ENCODE measurements around the gene COBL.

The COBL gene, protein sequence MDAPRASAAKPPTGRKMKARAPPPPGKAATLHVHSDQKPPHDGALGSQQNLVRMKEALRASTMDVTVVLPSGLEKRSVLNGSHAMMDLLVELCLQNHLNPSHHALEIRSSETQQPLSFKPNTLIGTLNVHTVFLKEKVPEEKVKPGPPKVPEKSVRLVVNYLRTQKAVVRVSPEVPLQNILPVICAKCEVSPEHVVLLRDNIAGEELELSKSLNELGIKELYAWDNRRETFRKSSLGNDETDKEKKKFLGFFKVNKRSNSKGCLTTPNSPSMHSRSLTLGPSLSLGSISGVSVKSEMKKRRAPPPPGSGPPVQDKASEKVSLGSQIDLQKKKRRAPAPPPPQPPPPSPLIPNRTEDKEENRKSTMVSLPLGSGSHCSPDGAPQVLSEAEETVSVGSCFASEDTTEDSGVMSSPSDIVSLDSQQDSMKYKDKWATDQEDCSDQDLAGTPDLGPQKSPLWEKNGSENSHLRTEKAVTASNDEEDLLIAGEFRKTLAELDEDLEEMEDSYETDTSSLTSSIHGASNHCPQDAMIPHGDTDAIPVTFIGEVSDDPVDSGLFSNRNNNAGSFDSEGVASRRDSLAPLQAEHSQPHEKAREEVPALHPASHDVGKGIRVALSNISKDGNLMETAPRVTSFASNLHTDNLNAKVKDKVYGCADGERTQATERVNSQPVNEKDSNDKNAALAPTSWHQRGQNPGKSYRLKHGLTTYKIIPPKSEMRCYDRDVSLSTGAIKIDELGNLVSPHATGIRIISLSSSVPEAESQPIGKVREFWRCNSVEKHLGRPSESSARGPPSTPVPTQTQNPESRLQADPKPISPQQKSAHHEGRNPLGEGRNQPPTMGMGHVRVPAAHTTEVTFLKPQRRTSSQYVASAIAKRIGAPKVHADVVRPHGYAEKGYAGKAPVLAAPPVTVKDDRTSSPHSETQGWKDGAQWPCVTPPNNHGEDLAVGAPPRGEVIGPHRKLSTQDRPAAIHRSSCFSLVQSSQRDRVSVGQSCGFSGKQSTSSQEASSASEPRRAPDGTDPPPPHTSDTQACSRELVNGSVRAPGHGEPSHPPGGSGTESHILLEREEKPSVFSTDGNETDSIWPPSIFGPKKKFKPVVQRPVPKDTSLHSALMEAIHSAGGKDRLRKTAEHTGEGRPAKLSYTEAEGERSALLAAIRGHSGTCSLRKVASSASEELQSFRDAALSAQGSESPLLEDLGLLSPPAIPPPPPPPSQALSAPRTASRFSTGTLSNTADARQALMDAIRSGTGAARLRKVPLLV

DNA sequence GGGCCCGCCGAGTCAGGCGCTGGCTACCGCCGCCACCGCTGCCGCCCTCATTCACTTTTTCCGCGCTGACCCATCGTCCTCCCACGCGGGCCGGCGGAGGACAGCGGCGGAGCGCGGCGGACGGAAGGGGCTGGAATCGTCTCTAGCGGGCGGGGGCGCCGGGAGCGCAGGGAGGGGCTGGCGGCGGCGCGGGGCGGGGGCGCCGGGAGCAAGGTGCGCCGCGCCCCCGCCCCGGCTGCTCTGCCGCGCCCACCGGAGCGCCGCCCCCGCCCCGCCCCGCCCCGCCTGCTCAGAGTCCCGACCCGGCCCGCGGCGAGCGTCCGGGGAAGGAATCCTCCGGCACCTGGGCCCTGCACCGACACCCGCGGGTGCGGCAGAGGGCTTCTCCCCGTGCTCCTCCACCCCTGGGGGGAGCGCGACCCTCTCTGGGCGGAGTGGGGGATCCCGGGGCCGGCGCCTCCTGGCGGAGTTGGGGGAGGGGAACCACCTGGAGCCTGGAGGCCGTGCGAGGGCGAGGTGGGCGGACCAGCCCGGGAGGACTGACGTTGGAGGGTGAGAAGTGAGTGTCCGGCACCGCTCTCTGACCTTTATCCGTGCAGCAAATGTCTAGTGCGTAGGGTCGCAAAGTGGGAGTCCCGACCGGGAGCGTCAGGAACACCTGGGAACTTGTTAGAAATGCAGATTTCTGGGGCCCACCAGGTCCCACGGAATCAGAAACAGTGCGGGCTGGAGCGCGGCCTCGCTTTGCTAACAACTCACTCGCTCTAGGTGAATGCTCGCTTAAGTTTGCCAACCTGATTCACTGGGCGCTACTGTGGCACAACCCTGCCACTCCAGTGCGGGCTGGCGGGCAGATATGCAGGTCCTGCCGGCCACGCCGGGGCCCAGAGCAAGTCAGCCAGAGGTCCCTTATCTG is at the start of gene COBL:
Gene COBL (minus strand): TSS at position 144 of the 916 bp plus-strand sequence. CDS start 176 bp downstream, outside the sequence.
- no peak for DNase-seq (ENCODE audit: low read depth in 1 of 2, low spot score in 1 of 2)

DNA sequence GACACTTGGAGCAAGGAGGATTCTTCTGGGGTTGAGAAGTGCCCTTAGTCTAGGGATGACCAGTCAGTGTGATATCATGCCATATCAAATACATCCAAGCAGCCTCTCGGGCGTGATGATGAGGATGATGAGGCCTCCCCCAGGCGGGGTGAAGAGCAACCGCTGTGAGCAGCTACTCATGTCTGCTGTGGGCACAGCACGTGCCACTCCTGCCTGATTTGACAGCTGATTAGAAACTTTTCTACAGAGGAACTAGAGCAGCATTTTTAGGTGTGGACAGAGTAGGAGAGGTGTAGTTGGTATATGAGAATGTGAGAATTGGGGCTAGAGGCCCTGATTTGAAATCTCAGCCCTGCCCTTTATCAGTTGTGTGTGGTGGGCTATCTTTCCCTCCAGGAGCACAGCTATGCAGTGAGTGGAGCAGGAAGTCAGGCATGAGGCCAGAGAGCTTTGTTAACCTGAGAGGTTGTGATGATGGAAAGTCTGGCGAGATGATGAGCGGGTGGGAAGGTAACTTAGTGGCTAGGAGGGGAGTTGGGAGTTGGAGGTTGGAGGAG is 49.6 kb upstream of the COBL start:
- DNase-seq (ENCODE audit: low read depth in 1 of 2, low spot score in 1 of 2) = no peak

DNA sequence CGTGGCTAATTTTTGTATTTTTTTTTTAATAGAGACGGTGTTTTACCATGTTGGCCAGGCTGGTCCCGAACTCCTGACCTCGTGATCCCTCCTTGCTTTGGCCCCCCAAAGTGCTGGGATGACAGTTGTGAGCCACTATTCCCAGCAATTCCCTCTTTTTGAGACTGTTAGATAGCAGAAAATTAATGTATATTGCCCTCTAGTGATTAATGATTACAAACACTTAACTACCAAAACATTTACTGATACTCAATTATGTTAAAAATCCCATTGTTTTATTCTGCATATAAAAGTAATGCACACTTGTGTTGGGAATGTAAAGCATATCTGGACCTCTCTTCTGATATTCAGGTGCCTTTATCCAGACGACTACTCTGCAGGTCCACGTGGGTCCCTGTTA is 41.2 kb upstream of the COBL start:
- DNase-seq (ENCODE audit: low read depth in 1 of 2, low spot score in 1 of 2) = no peak

DNA sequence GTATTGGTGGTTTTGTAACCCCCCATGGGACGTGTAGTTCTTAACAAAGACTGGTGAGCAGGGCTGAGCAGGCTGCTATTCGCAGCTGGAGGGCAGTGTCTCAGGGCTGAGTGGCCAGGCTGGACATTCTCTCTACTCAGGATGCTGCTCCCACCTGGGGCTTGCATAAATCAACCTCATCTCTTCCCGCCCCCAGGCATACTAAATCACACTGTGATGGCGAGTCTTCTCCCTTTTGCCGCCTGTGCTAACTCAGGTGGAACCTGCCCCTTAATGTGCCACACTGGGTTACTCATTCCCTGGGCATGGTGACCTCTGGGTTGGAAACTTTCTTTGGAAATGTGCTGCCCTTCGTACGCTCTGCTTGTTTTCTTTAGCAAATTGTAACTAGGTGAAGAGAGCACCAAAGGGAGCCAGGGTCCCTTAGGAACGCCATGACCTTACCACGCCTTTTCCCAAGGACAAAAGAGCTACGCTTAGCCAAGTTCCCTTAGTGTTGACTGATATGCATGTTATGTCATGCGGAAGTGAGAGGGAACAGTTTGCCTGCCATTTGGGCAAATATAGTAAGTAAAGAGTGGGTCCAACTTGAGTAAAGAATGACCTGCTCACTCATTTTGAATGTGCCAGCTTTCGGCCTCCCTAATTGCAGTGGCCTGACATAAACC is 40.4 kb upstream of the COBL start:
- no peak for DNase-seq (ENCODE audit: low read depth in 1 of 2, low spot score in 1 of 2)

DNA sequence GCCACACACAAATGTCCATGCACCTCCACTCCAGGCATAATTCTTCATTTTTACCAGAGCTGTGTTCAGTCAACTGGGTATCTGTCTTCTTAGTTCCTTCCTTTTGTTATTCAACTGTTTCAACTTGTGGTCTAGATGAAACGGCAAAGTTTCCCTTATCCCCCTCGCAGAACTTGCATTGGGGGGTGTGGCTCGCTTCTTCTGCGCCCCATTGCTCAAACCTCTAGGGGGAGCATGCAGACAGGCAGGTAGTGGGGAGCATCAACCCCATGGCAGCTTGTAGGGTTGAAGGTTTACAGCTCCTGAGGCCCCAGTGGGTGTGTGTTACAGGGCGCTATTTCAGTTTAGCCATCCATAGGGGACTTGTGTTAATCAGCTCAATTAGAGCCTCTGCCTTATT is 38.3 kb upstream of the COBL start:
- no peak for DNase-seq (ENCODE audit: low read depth in 1 of 2, low spot score in 1 of 2)

DNA sequence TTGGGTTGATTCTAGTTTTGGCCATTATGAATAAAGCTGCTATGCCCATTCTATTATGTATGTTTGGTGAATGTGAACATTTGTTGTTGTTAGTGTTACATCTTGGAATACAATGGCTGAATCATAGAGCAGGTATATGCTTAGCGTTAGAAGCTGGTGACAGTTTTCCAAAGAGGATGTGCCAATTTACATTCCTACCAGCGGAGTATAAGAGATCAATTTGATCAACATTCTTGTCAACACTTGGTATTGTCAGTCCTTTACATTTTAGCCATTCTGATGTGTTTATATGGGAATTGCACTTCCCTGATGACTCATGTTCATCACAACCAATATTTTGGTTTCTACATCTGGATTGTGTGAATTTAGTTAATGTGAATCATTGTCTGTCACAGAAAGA is 37.8 kb upstream of the COBL start:
- DNase-seq (ENCODE audit: low read depth in 1 of 2, low spot score in 1 of 2) = no peak

DNA sequence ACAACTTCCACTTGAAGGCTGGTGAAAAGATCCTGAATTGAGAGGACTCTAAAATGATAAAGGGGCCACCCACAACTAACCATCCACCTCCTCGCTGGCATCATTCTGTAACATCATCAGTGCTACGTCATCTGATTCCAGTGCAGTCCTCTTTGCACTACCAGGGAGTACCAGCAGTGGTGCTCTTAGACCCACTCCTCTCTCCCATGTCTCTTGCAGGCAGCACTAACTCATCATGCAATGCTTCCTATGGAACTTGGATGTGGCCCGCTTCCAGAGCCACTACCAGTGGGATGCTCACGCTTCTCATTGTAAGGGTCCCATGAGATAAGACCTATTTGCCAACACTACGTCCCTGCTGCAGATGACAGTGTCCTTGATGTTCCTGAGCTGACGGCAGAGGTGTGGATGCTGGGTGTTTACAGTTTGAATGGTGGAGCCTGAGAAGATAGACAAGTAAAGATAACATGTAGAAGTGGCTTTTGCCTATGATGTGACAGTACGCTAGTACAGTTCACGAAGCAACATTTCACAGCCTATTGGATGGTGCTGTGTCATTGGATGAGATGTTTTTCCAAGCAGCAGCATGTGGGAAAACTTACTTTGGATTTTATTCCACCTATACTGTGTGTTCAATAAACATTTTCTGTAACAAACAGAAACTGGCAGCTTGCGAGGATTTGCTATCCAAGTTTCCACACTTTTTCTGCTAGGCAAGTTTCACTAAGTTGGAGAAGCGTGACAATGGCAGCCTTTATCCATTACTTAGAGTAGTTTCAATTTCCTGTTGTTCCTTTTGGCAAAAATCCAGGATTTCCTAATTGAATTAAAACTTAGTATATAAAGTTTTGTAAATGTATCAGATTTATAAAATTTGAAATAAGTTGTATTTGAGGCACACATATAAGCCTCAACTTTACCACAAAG is 35.8 kb upstream of the COBL start:
- DNase-seq (ENCODE audit: low read depth in 1 of 2, low spot score in 1 of 2) = no peak

DNA sequence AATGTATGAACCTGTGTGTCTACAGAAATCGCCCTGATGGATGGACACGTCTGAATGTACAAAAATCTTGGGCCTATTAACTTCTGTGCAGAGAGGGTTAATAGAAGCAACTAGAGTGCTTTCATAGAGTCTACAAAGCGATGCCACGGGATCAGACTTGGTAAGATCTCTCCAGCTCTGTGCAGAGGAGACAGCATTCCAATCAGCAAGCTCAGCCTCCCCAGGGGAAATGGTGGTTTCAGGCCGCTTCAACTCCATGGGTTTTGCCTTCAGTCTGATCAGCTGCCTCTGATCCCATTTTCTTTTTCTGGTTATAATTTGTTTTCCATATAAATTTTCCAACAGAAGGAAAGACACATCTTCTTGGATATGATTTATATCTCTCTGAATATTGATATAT is 35.1 kb upstream of the COBL start:
- no peak for DNase-seq (ENCODE audit: low read depth in 1 of 2, low spot score in 1 of 2)

DNA sequence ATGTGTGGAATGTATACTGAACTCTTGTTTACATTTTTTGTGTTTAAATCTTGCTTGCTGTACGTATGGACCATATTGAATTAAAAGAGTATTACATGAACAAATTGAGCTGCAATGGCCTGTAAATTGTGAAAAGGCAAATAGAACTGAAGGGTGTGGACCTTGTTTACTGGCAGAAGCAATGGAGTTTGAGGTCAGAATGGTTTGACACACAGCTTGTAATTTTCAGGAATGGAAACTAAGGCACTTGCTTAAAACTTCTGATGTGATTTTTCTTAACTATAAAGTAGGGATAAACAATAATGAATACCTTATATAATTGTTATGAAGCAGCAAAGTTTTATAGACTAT is 33.9 kb upstream of the COBL start:
- DNase-seq (ENCODE audit: low read depth in 1 of 2, low spot score in 1 of 2) = no peak

DNA sequence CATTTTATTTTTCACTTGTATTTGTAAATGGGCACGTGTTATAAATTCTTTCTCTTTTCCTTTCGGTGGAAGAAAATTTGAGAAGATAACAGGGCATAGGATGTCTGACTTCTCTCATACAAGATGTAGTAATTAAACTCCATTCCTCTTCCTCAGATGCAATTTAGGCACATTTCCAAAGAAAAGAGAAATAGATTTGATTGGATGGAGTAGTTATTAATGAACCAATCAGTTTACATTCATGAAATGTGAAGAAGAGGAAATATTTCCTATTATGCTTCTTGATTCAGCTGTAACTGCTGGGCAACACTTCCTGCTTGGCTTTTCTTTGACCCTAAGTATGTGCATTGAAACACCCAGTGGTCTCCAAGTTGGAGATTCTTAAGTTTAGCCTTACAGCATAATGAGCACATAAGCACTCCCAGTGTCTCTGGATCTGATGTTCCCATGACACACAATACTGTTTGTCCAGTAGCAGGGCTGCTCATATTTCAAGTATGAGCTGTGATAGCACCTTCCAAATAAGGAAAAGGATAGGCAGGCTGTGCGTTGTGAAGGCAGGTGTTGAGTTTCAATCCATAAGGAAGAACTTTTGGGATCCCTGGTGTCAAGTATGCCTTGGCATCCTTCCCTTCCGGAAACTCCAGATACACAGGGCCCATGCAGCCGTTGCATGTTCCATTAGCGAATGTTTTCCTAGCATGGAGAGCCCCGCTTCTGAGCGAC is 33.4 kb upstream of the COBL start:
- no peak for DNase-seq (ENCODE audit: low read depth in 1 of 2, low spot score in 1 of 2)

DNA sequence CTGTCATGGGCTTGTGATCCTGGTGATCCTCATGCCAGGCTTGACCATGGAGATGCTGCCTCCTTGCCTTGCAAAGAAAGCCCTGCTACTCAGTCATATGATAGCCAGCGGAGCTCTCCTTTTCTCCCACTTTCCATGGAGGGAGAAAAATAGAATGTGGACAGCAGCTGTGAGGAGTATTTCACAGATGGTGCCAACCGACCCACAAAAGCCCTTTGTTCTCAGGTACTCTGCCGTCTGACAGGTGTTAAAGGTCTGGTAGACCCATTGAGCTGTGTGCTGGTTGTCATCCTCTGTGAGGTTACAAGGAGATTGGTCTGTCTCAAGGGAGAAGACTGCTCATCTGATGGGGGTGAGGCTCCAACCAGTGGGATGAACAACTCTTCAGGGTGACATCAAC is 29.5 kb upstream of the COBL start:
- DNase-seq (ENCODE audit: low read depth in 1 of 2, low spot score in 1 of 2) = no peak

DNA sequence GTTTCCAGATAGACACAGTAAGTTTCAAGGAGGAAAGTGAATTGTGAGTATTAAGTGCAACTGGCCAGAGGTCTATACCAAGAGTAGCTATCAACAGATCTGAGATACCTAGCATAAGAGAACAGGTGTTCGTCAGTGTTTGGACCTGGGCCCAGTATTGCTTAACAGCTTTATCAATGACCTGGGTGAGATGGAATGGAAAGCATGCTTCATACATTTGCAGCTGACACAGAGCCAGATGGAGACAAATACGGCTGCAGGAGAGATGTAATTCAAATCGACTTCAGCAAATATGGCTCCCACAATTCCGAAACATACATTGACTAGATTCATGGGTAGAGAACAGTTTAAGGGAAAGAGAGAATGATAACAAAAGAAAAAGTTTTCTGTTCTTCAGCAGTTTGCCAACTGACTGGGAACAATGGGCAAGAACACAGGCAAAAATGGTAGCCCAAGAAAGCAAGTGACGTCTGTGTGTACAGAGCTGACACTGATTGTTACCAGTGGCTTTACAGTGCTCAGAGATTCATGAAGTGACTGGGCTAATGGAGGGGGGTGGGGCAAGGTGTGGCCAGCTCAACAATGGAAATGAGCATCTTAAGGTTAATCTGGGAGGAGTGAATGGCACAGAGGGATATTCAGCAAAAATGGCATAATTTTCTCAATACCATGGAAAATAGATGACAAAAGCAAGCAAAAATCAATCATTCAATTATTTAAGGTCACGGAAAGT is 28.0 kb upstream of the COBL start:
- no peak for DNase-seq (ENCODE audit: low read depth in 1 of 2, low spot score in 1 of 2)

DNA sequence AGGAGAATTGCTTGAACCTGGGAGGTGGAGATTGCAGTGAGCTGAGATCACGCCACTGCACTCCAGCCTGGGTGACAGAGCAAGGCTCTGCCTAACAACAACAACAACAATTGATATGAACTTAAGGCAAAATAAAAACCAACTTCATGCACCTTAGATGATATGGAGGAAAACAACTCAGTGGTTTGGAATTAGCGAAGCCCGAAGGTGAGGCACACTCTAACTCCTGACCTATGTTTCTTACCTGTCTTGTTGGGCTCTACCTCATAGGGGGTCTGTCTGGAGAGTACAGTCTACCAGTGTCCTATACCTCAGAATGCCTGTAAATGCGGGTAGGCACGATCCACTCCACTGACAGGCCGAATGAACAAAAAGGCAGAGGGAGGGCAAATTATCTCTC is 24.3 kb upstream of the COBL start:
- no peak for DNase-seq (ENCODE audit: low read depth in 1 of 2, low spot score in 1 of 2)

DNA sequence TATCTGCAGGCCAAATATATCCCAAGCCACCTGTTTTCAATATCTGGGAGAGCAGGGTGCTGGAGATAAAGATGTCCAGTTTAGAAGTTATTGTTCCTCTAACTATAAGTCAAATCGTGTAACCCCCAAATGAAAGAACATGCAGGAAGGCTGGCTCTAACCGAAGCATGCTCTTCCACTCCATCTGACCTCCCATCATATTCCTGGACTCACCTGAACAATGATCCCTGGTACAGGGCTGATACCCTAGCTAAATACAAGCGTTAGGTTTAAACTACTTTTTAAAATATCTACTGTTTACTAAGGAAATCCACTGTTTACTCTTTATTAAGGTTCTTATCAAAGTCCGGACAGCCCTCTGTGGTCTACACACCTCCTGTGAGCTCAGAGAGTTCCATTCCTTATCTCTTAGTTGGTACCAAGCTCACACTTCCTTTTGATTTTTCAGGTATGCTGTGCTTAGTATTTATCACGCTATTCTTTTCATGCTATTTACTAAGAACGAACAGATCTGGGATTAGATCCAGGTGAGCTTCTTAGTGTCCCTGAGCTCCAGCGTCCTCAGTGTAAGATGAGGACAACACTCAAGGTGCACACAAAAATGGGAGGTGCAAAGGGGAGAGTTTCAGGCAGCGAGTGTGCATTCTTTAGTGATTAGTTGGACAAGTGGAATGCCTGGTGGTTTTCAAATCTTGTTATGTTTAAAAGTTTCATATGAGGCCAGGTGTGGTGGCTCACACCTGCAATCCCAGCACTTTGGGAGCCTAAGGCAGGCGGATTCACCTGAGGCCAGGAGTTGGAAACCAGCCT is 23.6 kb upstream of the COBL start:
- DNase-seq (ENCODE audit: low read depth in 1 of 2, low spot score in 1 of 2) = no peak

DNA sequence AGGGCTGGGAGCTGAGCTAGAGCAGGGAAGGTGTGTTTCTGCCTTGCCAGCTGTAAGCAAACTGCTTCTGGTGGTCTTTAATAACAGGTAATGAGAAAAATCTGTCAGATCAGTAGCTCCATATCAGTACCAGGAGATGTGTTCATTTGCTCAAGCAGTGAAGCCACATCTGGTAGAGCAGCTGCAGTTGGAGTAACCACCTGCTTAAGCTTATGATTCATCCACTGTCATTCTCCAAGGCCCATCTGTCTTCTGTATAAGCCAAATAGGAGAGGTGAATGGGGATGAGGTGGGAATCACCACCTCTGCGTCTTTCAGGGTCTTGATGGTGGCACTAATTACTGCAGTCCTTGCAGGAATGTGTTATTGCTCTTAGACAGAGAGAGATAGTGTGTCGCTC is 18.4 kb upstream of the COBL start:
- DNase-seq (ENCODE audit: low read depth in 1 of 2, low spot score in 1 of 2) = no peak

DNA sequence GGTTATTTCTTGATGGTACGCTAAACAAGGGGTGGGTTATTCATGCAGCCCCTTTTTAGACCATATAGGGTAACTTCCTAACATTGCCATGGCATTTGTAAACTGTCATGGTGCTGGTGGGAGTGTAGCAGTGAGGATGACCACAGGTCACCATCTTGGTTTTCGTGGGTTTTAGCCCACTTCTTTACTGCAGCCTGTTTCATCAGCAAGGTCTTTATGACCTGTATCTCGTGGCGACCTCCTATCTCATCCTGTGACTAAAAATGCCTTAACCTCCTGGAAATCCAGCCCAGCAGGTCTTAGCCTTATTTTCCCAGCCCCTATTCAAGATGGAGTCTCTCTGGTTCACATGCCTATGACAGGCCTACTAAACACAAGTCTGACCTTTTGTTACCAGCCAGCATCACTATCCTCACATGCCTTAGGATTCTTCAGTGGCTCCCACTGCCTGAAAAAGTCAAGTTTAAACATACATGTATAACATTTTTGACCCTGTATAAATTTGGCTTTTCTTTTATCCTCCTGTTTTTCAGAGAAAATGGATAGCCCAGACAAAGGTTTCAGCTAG is 13.2 kb upstream of the COBL start:
- DNase-seq (ENCODE audit: low read depth in 1 of 2, low spot score in 1 of 2) = no peak

Data from activated CD4-positive, alpha-beta T cell treated with anti-CD3 and anti-CD28 coated beads, Interleukin-2, amount 50 U/mL, for 24 hours (primary cell).